Stomach (tissue), 4 donors: ENCODE measurements around the gene ATAD3B.
"Not testable (repeated sequence)": the region's sequence is repeated elsewhere in the genome, so short reads cannot be mapped to it uniquely, and the experiment has no call there.

ENCODE experiments used
- POLR2AphosphoS5 ChIP-seq, 3 donors: sonication (generic); formaldehyde crosslinking; IDR thresholded peaks; one replicate each; pipeline ENCODE4 v1.6.1; 2016; ENCODE audit warnings: antibody characterized with exemption in 3 of 3
- TF ChIP-seq, protein P1 (sequence below), 7 experiments: fragments of 450-650 bp in 4 of 7; fragments of 200-600 bp in 3 of 7; sonication (generic) in 3 of 7; IDR thresholded peaks; one replicate each; pipeline ENCODE4 v1.5.1; 2016 to 2019; ENCODE audit warnings: antibody characterized with exemption in 7 of 7, control low read depth in 2 of 7, mild to moderate bottlenecking in 1 of 7

- TF ChIP-seq, protein P1, sequence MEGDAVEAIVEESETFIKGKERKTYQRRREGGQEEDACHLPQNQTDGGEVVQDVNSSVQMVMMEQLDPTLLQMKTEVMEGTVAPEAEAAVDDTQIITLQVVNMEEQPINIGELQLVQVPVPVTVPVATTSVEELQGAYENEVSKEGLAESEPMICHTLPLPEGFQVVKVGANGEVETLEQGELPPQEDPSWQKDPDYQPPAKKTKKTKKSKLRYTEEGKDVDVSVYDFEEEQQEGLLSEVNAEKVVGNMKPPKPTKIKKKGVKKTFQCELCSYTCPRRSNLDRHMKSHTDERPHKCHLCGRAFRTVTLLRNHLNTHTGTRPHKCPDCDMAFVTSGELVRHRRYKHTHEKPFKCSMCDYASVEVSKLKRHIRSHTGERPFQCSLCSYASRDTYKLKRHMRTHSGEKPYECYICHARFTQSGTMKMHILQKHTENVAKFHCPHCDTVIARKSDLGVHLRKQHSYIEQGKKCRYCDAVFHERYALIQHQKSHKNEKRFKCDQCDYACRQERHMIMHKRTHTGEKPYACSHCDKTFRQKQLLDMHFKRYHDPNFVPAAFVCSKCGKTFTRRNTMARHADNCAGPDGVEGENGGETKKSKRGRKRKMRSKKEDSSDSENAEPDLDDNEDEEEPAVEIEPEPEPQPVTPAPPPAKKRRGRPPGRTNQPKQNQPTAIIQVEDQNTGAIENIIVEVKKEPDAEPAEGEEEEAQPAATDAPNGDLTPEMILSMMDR (IDR thresholded peaks at IDR 0.05): not testable (repeated sequence)
- TF ChIP-seq POLR2AphosphoS5 (IDR thresholded peaks at IDR 0.05): not testable (repeated sequence)
Observed at GRCh38 chr1:1476011-1476410, 4.4 kb downstream of the ATAD3B start.
